ENCODE measurements around the gene TNFRSF21.

Gene TNFRSF21

GRCh38 chr6:47308552-47309290 is 984 bp downstream of the TNFRSF21 start:
- peak; percentile 6 for DNase-seq (ENCODE audit: low spot score)
- H3K4me3 Mint-ChIP-seq = peak overlapping the region; percentile 59
- no peaks in the 10 kb centered on the region for H3K9me3 Mint-ChIP-seq
- H3K4me1 Mint-ChIP-seq (ENCODE audit: low read depth) = peaks cover 6% of the 10 kb centered on the region
- no peaks in the 10 kb centered on the region for H3K36me3 Mint-ChIP-seq (ENCODE audit: low read depth)
- H3K27ac Mint-ChIP-seq = no peak overlapping the region
- H3K27me3 Mint-ChIP-seq (ENCODE audit: low read depth) = peaks cover 77% of the 10 kb centered on the region

GRCh38 chr6:47308198-47308517 is 1.5 kb downstream of the TNFRSF21 start:
- H3K9me3 Mint-ChIP-seq = no peaks in the 10 kb centered on the region
- H3K36me3 Mint-ChIP-seq (ENCODE audit: low read depth) = no peaks in the 10 kb centered on the region
- peaks cover 6% of the 10 kb centered on the region for H3K4me1 Mint-ChIP-seq (ENCODE audit: low read depth)
- peaks cover 72% of the 10 kb centered on the region for H3K27me3 Mint-ChIP-seq (ENCODE audit: low read depth)
- peak overlapping the region; percentile 59 for H3K4me3 Mint-ChIP-seq
- no peak for DNase-seq (ENCODE audit: low spot score)
- H3K27ac Mint-ChIP-seq = no peak overlapping the region

GRCh38 chr6:47307362-47308197 is 2.1 kb downstream of the TNFRSF21 start:
- no peak for DNase-seq (ENCODE audit: low spot score)
- Mint-ChIP-seq H3K27ac (no peak overlapping the region), H3K4me3 (no peak overlapping the region), H3K4me1 (ENCODE audit: low read depth) (peaks cover 6% of the 10 kb centered on the region), H3K36me3 (ENCODE audit: low read depth) (no peaks in the 10 kb centered on the region), H3K27me3 (ENCODE audit: low read depth) (peaks cover 73% of the 10 kb centered on the region), H3K9me3 (no peaks in the 10 kb centered on the region)

- DNase-seq (ENCODE audit: low spot score) = no peak
- peaks cover 73% of the 10 kb centered on the region for H3K27me3 Mint-ChIP-seq (ENCODE audit: low read depth)
- no peak overlapping the region for H3K27ac Mint-ChIP-seq
- peaks cover 8% of the 10 kb centered on the region for H3K4me1 Mint-ChIP-seq (ENCODE audit: low read depth)
- no peaks in the 10 kb centered on the region for H3K9me3 Mint-ChIP-seq
- no peak overlapping the region for H3K4me3 Mint-ChIP-seq
- no peaks in the 10 kb centered on the region for H3K36me3 Mint-ChIP-seq (ENCODE audit: low read depth)
These were observed 2.8 kb downstream of the TNFRSF21 start for GRCh38 chr6:47306887-47307286.

- Mint-ChIP-seq H3K36me3 (ENCODE audit: low read depth) (no peaks in the 10 kb centered on the region), H3K9me3 (no peaks in the 10 kb centered on the region), H3K4me1 (ENCODE audit: low read depth) (peaks cover 4% of the 10 kb centered on the region), H3K27ac (no peak overlapping the region), H3K4me3 (no peak overlapping the region), H3K27me3 (ENCODE audit: low read depth) (peaks cover 54% of the 10 kb centered on the region)
- DNase-seq (ENCODE audit: low spot score) = no peak
These were observed 5.8 kb downstream of the TNFRSF21 start for GRCh38 chr6:47303861-47304260.

- no peak for DNase-seq (ENCODE audit: low spot score)
- no peaks in the 10 kb centered on the region for H3K9me3 Mint-ChIP-seq
- no peaks in the 10 kb centered on the region for H3K36me3 Mint-ChIP-seq (ENCODE audit: low read depth)
- H3K4me1 Mint-ChIP-seq (ENCODE audit: low read depth) = peaks cover 3% of the 10 kb centered on the region
- H3K27me3 Mint-ChIP-seq (ENCODE audit: low read depth) = peaks cover 51% of the 10 kb centered on the region
- H3K27ac Mint-ChIP-seq = no peak overlapping the region
- H3K4me3 Mint-ChIP-seq = no peak overlapping the region
These were observed 6.4 kb downstream of the TNFRSF21 start for GRCh38 chr6:47303342-47303741.

- peaks cover 2% of the 10 kb centered on the region for H3K4me1 Mint-ChIP-seq (ENCODE audit: low read depth)
- no peak overlapping the region for H3K4me3 Mint-ChIP-seq
- H3K27me3 Mint-ChIP-seq (ENCODE audit: low read depth) = peaks cover 40% of the 10 kb centered on the region
- DNase-seq (ENCODE audit: low spot score) = no peak
- no peak overlapping the region for H3K27ac Mint-ChIP-seq
- H3K9me3 Mint-ChIP-seq = no peaks in the 10 kb centered on the region
- H3K36me3 Mint-ChIP-seq (ENCODE audit: low read depth) = no peaks in the 10 kb centered on the region
These were observed 7.7 kb downstream of the TNFRSF21 start for GRCh38 chr6:47302043-47302442.

- Mint-ChIP-seq H3K36me3 (ENCODE audit: low read depth) (no peaks in the 10 kb centered on the region), H3K27ac (no peak overlapping the region), H3K27me3 (ENCODE audit: low read depth) (peaks cover 34% of the 10 kb centered on the region), H3K4me3 (no peak overlapping the region), H3K9me3 (no peaks in the 10 kb centered on the region), H3K4me1 (ENCODE audit: low read depth) (peaks cover 2% of the 10 kb centered on the region)
- DNase-seq (ENCODE audit: low spot score) = no peak
These were observed 8.3 kb downstream of the TNFRSF21 start for GRCh38 chr6:47301441-47301840.

GRCh38 chr6:47300417-47300816 is 9.3 kb downstream of the TNFRSF21 start:
- peaks cover 26% of the 10 kb centered on the region for H3K27me3 Mint-ChIP-seq (ENCODE audit: low read depth)
- no peak overlapping the region for H3K27ac Mint-ChIP-seq

GRCh38 chr6:47299965-47300364 is 9.7 kb downstream of the TNFRSF21 start:
- Mint-ChIP-seq H3K27ac (no peak overlapping the region), H3K36me3 (ENCODE audit: low read depth) (no peaks in the 10 kb centered on the region), H3K4me3 (no peak overlapping the region), H3K27me3 (ENCODE audit: low read depth) (peaks cover 24% of the 10 kb centered on the region), H3K9me3 (no peaks in the 10 kb centered on the region), H3K4me1 (ENCODE audit: low read depth) (peaks cover 2% of the 10 kb centered on the region)
- DNase-seq (ENCODE audit: low spot score) = no peak

More at GRCh38 chr6:47300417-47300816, 9.3 kb downstream of the TNFRSF21 start:
- no peak for DNase-seq (ENCODE audit: low spot score)
- Mint-ChIP-seq H3K4me1 (ENCODE audit: low read depth) (peaks cover 2% of the 10 kb centered on the region), H3K9me3 (no peaks in the 10 kb centered on the region), H3K36me3 (ENCODE audit: low read depth) (no peaks in the 10 kb centered on the region), H3K4me3 (no peak overlapping the region)

GRCh38 chr6:47298475-47298874 is 11.2 kb downstream of the TNFRSF21 start:
- Mint-ChIP-seq H3K27ac (no peak overlapping the region), H3K4me1 (ENCODE audit: low read depth) (peaks cover 2% of the 10 kb centered on the region), H3K27me3 (ENCODE audit: low read depth) (peaks cover 15% of the 10 kb centered on the region), H3K36me3 (ENCODE audit: low read depth) (no peaks in the 10 kb centered on the region), H3K9me3 (no peaks in the 10 kb centered on the region), H3K4me3 (no peak overlapping the region)
- DNase-seq (ENCODE audit: low spot score) = no peak

GRCh38 chr6:47294990-47295389 is 14.7 kb downstream of the TNFRSF21 start:
- H3K36me3 Mint-ChIP-seq (ENCODE audit: low read depth) = no peaks in the 10 kb centered on the region
- H3K27ac Mint-ChIP-seq = no peak overlapping the region
- no peak overlapping the region for H3K4me3 Mint-ChIP-seq
- H3K4me1 Mint-ChIP-seq (ENCODE audit: low read depth) = no peaks in the 10 kb centered on the region
- H3K9me3 Mint-ChIP-seq = peaks cover 6% of the 10 kb centered on the region
- DNase-seq (ENCODE audit: low spot score) = no peak
- no peaks in the 10 kb centered on the region for H3K27me3 Mint-ChIP-seq (ENCODE audit: low read depth)

GRCh38 chr6:47292944-47293343 is 16.8 kb downstream of the TNFRSF21 start:
- no peak for DNase-seq (ENCODE audit: low spot score)
- H3K36me3 Mint-ChIP-seq (ENCODE audit: low read depth) = no peaks in the 10 kb centered on the region
- H3K4me3 Mint-ChIP-seq = no peak overlapping the region
- no peaks in the 10 kb centered on the region for H3K4me1 Mint-ChIP-seq (ENCODE audit: low read depth)
- H3K9me3 Mint-ChIP-seq = peaks cover 6% of the 10 kb centered on the region
- no peak overlapping the region for H3K27ac Mint-ChIP-seq
- H3K27me3 Mint-ChIP-seq (ENCODE audit: low read depth) = no peaks in the 10 kb centered on the region

GRCh38 chr6:47292027-47292426 is 17.7 kb downstream of the TNFRSF21 start:
- Mint-ChIP-seq H3K4me1 (ENCODE audit: low read depth) (no peaks in the 10 kb centered on the region), H3K36me3 (ENCODE audit: low read depth) (no peaks in the 10 kb centered on the region), H3K9me3 (peaks cover 6% of the 10 kb centered on the region), H3K27me3 (ENCODE audit: low read depth) (no peaks in the 10 kb centered on the region), H3K4me3 (no peak overlapping the region), H3K27ac (no peak overlapping the region)
- DNase-seq (ENCODE audit: low spot score) = no peak

All from T-helper 2 cell treated with Interferon-gamma antibody and Interleukin-4, amounts not matched to agents 5 μg/mL and 100 μg/mL, for 36 hours (primary cell).